ENCODE data around the gene ABCG4.

DNA sequence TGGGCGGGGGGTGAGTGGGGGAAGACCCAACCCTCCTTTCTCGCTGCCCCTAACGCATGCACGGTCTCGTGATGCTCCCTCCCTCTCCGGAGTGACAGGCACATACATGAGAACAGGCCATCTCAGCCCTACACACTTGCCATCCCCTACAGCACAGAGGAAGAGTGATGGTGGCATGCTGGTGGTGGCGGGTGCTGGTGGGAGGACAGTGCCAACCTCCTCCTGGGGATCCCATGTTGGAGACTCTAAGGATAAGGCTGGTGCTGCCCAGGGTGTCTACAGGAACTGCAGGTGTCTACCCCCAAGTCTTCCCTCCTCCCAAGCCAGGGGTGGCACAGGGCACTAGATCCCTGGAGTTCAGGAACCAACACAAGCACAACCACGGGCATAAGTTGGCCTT lies 13.0 kb downstream of the ABCG4 start:
- TF ChIP-seq CTCF (IDR thresholded peaks at IDR 0.05) (no peak), POLR2A (IDR thresholded peaks at IDR 0.05) (no peak)

Data from thyroid gland (tissue), 4 donors.